Endometrium (tissue), 2 donors: ENCODE data around the gene GDPGP1.
"Not testable (repeated sequence)": the region's sequence is repeated elsewhere in the genome, so short reads cannot be mapped to it uniquely, and the experiment has no call there.

ENCODE experiments used
- FAIRE-seq: peaks from 2 replicates; lab custom pipeline; 2012; peaks lifted over from hg19 to GRCh38; lab: Jason Lieb, UNC
- donor health status: control.
- donor health status: control.

GDPGP1 gene

GRCh38 chr15:90234096-90234988 is at the start of gene GDPGP1:
Gene GDPGP1, plus strand, starts transcription at chr15:90234209. Its CDS starts 6,700 bp downstream, at chr15:90240909.
- no peak for FAIRE-seq

GRCh38 chr15:90184786-90185704 is 49.0 kb upstream of the GDPGP1 start:
- FAIRE-seq = no peak

- FAIRE-seq = no peak
These were observed 46.6 kb upstream of the GDPGP1 start for GRCh38 chr15:90187257-90187868.

- not testable (repeated sequence) for FAIRE-seq
These were observed 45.9 kb upstream of the GDPGP1 start for GRCh38 chr15:90188065-90188464.

- FAIRE-seq = no peak
These were observed 44.9 kb upstream of the GDPGP1 start for GRCh38 chr15:90188914-90189748.

- no peak for FAIRE-seq
These were observed 44.1 kb upstream of the GDPGP1 start for GRCh38 chr15:90189781-90190467.

GRCh38 chr15:90190606-90191343 is 43.2 kb upstream of the GDPGP1 start:
- FAIRE-seq = no peak

GRCh38 chr15:90191344-90191687 is 42.7 kb upstream of the GDPGP1 start:
- no peak for FAIRE-seq

GRCh38 chr15:90191794-90192509 is 42.1 kb upstream of the GDPGP1 start:
- no peak for FAIRE-seq

GRCh38 chr15:90192961-90193786 is 40.8 kb upstream of the GDPGP1 start:
- no peak for FAIRE-seq

GRCh38 chr15:90194655-90195054 is 39.4 kb upstream of the GDPGP1 start:
- FAIRE-seq = no peak

GRCh38 chr15:90200534-90201129 is 33.4 kb upstream of the GDPGP1 start:
- no peak for FAIRE-seq

- no peak for FAIRE-seq
These were observed 32.7 kb upstream of the GDPGP1 start, which contains the start of gene SEMA4B for GRCh38 chr15:90201130-90201943. Gene SEMA4B, plus strand, starts transcription at chr15:90201330. Its CDS starts 249 bp downstream, at chr15:90201579.

- no peak for FAIRE-seq
These were observed 32.0 kb upstream of the GDPGP1 start for GRCh38 chr15:90201944-90202375.

- FAIRE-seq = no peak
These were observed 31.1 kb upstream of the GDPGP1 start for GRCh38 chr15:90202929-90203328.

GRCh38 chr15:90203473-90203872 is 30.5 kb upstream of the GDPGP1 start:
- FAIRE-seq = no peak

GRCh38 chr15:90203922-90204321 is 30.1 kb upstream of the GDPGP1 start:
- no peak for FAIRE-seq
